Adipocyte (in vitro differentiated cells): ENCODE measurements around the gene MZF1.

Experiments
- DNase-seq: peaks from one replicate; pipeline ENCODE4 v3.0.0-alpha.2; 2015; ENCODE audit warnings: low read depth
- H3K27me3 ChIP-seq: replicated peaks from 2 replicates; pipeline ENCODE4 v1.7.0; 2013; ENCODE audit warnings: mild to moderate bottlenecking, low read length, moderate library complexity; ENCODE audit not compliant: control insufficient read depth, insufficient read depth
- H3K36me3 ChIP-seq: 2 replicates; pipeline ENCODE4 v1.7.0; 2013; ENCODE audit warnings: low read length, mild to moderate bottlenecking, moderate library complexity; ENCODE audit not compliant: control insufficient read depth, insufficient read depth, severe bottlenecking
- H3K4me1 ChIP-seq: 2 replicates; pipeline ENCODE4 v1.7.0; 2013; ENCODE audit warnings: mild to moderate bottlenecking, low read length, moderate library complexity; ENCODE audit not compliant: control insufficient read depth, insufficient read depth
- H3K4me3 ChIP-seq: 2 replicates; pipeline ENCODE4 v1.7.0; 2013; ENCODE audit warnings: mild to moderate bottlenecking, low read length, moderate library complexity
- H3K9ac ChIP-seq: 2 replicates; pipeline ENCODE4 v1.7.0; 2013; ENCODE audit warnings: mild to moderate bottlenecking, low read length, moderate library complexity
- H3K9me3 ChIP-seq: 2 replicates; pipeline ENCODE4 v1.7.0; 2013; ENCODE audit warnings: mild to moderate bottlenecking, low read length, moderate library complexity; ENCODE audit not compliant: control insufficient read depth

MZF1 gene

GRCh38 chr19:58520257-58520599 is 52.9 kb downstream of the MZF1 start:
- no peak for DNase-seq
- Histone ChIP-seq H3K9me3 (no peaks in the 10 kb centered on the region), H3K9ac (peak overlapping the region; percentile 99), H3K27me3 (no peaks in the 10 kb centered on the region), H3K4me1 (peaks cover 28% of the 10 kb centered on the region), H3K4me3 (peak overlapping the region; percentile 91), H3K36me3 (peaks cover 9% of the 10 kb centered on the region)

GRCh38 chr19:58519355-58520256 is 53.5 kb downstream of the MZF1 start, which contains the start of gene ZBTB45:
TSS of gene ZBTB45 (minus strand) at chr19:58519810. CDS start at chr19:58517673, 2,137 bp downstream.
- H3K4me3 ChIP-seq: peak within 1 kb of the TSS; percentile 91
- peak; percentile 96 for DNase-seq
- H3K4me1 ChIP-seq: peaks cover 32% of the 10 kb centered on the region
- H3K9me3 ChIP-seq: no peaks in the 10 kb centered on the region
- H3K9ac ChIP-seq: peak within 1 kb of the TSS; percentile 99
- no peaks in the 10 kb centered on the region for H3K27me3 ChIP-seq
- H3K36me3 ChIP-seq: peaks cover 9% of the 10 kb centered on the region

- H3K9me3 ChIP-seq: no peaks in the 10 kb centered on the region
- peaks cover 9% of the 10 kb centered on the region for H3K36me3 ChIP-seq
- peak overlapping the region; percentile 99 for H3K9ac ChIP-seq
- H3K27me3 ChIP-seq: no peaks in the 10 kb centered on the region
- H3K4me1 ChIP-seq: peaks cover 35% of the 10 kb centered on the region
- DNase-seq: peak; percentile 92
- peak overlapping the region; percentile 91 for H3K4me3 ChIP-seq
These were observed 54.1 kb downstream of the MZF1 start for GRCh38 chr19:58519087-58519354.

- H3K36me3 ChIP-seq: peaks cover 9% of the 10 kb centered on the region
- peak; percentile 20 for DNase-seq
- peak overlapping the region; percentile 99 for H3K9ac ChIP-seq
- H3K4me3 ChIP-seq: peak overlapping the region; percentile 91
- no peaks in the 10 kb centered on the region for H3K27me3 ChIP-seq
- peaks cover 38% of the 10 kb centered on the region for H3K4me1 ChIP-seq
- no peaks in the 10 kb centered on the region for H3K9me3 ChIP-seq
These were observed 54.7 kb downstream of the MZF1 start for GRCh38 chr19:58518256-58519086.

GRCh38 chr19:58516964-58517833 is 55.9 kb downstream of the MZF1 start:
- H3K4me1 ChIP-seq: peaks cover 38% of the 10 kb centered on the region
- H3K9me3 ChIP-seq: no peaks in the 10 kb centered on the region
- no peak overlapping the region for H3K9ac ChIP-seq
- no peak overlapping the region for H3K4me3 ChIP-seq
- DNase-seq: no peak
- H3K36me3 ChIP-seq: peaks cover 9% of the 10 kb centered on the region
- no peaks in the 10 kb centered on the region for H3K27me3 ChIP-seq

- peaks cover 9% of the 10 kb centered on the region for H3K36me3 ChIP-seq
- DNase-seq: no peak
- H3K9ac ChIP-seq: peak overlapping the region; percentile 88
- H3K9me3 ChIP-seq: no peaks in the 10 kb centered on the region
- H3K4me1 ChIP-seq: peaks cover 37% of the 10 kb centered on the region
- H3K27me3 ChIP-seq: no peaks in the 10 kb centered on the region
- H3K4me3 ChIP-seq: no peak overlapping the region
These were observed 56.8 kb downstream of the MZF1 start for GRCh38 chr19:58516246-58516836.

- Histone ChIP-seq H3K36me3 (peaks cover 9% of the 10 kb centered on the region), H3K9ac (peak overlapping the region; percentile 88), H3K4me1 (peaks cover 31% of the 10 kb centered on the region), H3K27me3 (no peaks in the 10 kb centered on the region), H3K9me3 (no peaks in the 10 kb centered on the region), H3K4me3 (no peak overlapping the region)
- no peak for DNase-seq
These were observed 57.9 kb downstream of the MZF1 start for GRCh38 chr19:58515259-58515658.

GRCh38 chr19:58514564-58515022 is 58.5 kb downstream of the MZF1 start:
- peak overlapping the region; percentile 76 for H3K4me3 ChIP-seq
- H3K27me3 ChIP-seq: no peaks in the 10 kb centered on the region
- H3K9ac ChIP-seq: peak overlapping the region; percentile 88
- no peaks in the 10 kb centered on the region for H3K9me3 ChIP-seq
- H3K36me3 ChIP-seq: peaks cover 9% of the 10 kb centered on the region
- peaks cover 29% of the 10 kb centered on the region for H3K4me1 ChIP-seq
- DNase-seq: no peak

- Histone ChIP-seq H3K27me3 (no peaks in the 10 kb centered on the region), H3K36me3 (peaks cover 9% of the 10 kb centered on the region), H3K4me1 (peaks cover 29% of the 10 kb centered on the region), H3K9me3 (no peaks in the 10 kb centered on the region), H3K9ac (peak overlapping the region; percentile 88), H3K4me3 (peak overlapping the region; percentile 76)
- peak; percentile 82 for DNase-seq
These were observed 59.2 kb downstream of the MZF1 start for GRCh38 chr19:58513694-58514563.

- H3K4me1 ChIP-seq: peaks cover 24% of the 10 kb centered on the region
- DNase-seq: no peak
- no peaks in the 10 kb centered on the region for H3K9me3 ChIP-seq
- peak overlapping the region; percentile 88 for H3K9ac ChIP-seq
- no peak overlapping the region for H3K4me3 ChIP-seq
- peaks cover 9% of the 10 kb centered on the region for H3K36me3 ChIP-seq
- no peaks in the 10 kb centered on the region for H3K27me3 ChIP-seq
These were observed 59.9 kb downstream of the MZF1 start for GRCh38 chr19:58513213-58513693.
